MM.1S (cell line): ENCODE measurements around the gene SNX19.

Experiments used
- DNase-seq: peaks from one replicate; pipeline ENCODE4 v3.0.0-alpha.2; 2015
- H2AFZ ChIP-seq: fragments of 300-600 bp; sonication (generic); 2 replicates; pipeline ENCODE4 v1.6.0; 2016; ENCODE audit warnings: antibody characterized with exemption, low read length
- H3F3A ChIP-seq: fragments of 300-600 bp; sonication (generic); 2 replicates; pipeline ENCODE4 v1.6.1; 2016; ENCODE audit warnings: mild to moderate bottlenecking, antibody characterized with exemption, low read length, moderate library complexity, mixed read lengths; ENCODE audit not compliant: insufficient read depth
- H3K27ac ChIP-seq: fragments of 300-600 bp; sonication (generic); 2 replicates; pipeline ENCODE4 v1.5.1; 2016; ENCODE audit warnings: mild to moderate bottlenecking, low read length
- H3K27me3 ChIP-seq: fragments of 300-600 bp; sonication (generic); replicated peaks from 2 replicates; pipeline ENCODE4 v1.6.0; 2016; ENCODE audit warnings: low read length; ENCODE audit not compliant: insufficient read depth
- H3K36me3 ChIP-seq: fragments of 300-600 bp; sonication (generic); replicated peaks from 2 replicates; pipeline ENCODE4 v1.6.1; 2016; ENCODE audit warnings: mild to moderate bottlenecking, low read length, mixed read lengths; ENCODE audit not compliant: insufficient read depth
- H3K4me1 ChIP-seq: fragments of 300-600 bp; sonication (generic); 2 replicates; pipeline ENCODE4 v1.6.1; 2016; ENCODE audit warnings: low read length, mixed read lengths
- H3K4me2 ChIP-seq: fragments of 300-600 bp; sonication (generic); 2 replicates; pipeline ENCODE4 v1.6.0; 2016; ENCODE audit warnings: low read depth, low read length
- H3K4me3 ChIP-seq: fragments of 300-600 bp; sonication (generic); 2 replicates; pipeline ENCODE4 v1.5.1; 2016; ENCODE audit warnings: low read length, mixed read lengths
- H3K79me2 ChIP-seq: fragments of 300-600 bp; sonication (generic); 2 replicates; pipeline ENCODE4 v1.6.1; 2016; ENCODE audit warnings: mixed run types, low read length, mixed read lengths
- H3K9ac ChIP-seq: fragments of 300-600 bp; sonication (generic); 2 replicates; pipeline ENCODE4 v1.6.1; 2016; ENCODE audit warnings: low read length, mixed read lengths
- H3K9me2 ChIP-seq: fragments of 300-600 bp; sonication (generic); replicated peaks from 2 replicates; pipeline ENCODE4 v1.6.1; 2016; ENCODE audit warnings: mild to moderate bottlenecking, low read length, mixed read lengths; ENCODE audit not compliant: insufficient read depth
- H3K9me3 ChIP-seq: fragments of 300-600 bp; sonication (generic); replicated peaks from 2 replicates; pipeline ENCODE4 v1.6.1; 2016; ENCODE audit warnings: mild to moderate bottlenecking, low read length, mixed read lengths; ENCODE audit not compliant: insufficient read depth
- H4K20me1 ChIP-seq: fragments of 300-600 bp; sonication (generic); 2 replicates; pipeline ENCODE4 v1.6.1; 2016; ENCODE audit warnings: mild to moderate bottlenecking, low read length, moderate library complexity, mixed read lengths; ENCODE audit not compliant: insufficient read depth
- CTCF ChIP-seq: fragments of 300-600 bp; sonication (generic); IDR thresholded peaks from 2 replicates; pipeline ENCODE4 v1.5.1; 2016; ENCODE audit warnings: antibody characterized with exemption, low read length, mixed read lengths
- EZH2 ChIP-seq: fragments of 300-600 bp; sonication (generic); optimal IDR thresholded peaks from 2 replicates; pipeline ENCODE3; 2017; ENCODE audit warnings: low read depth, mild to moderate bottlenecking, antibody characterized with exemption, low read length, mixed read lengths
- EZH2phosphoT487 ChIP-seq: fragments of 300-600 bp; sonication (generic); IDR thresholded peaks from 2 replicates; pipeline ENCODE4 v1.6.1; 2018; ENCODE audit warnings: antibody characterized with exemption, low read length

Gene SNX19

GRCh38 chr11:130874396-130874795 is 41.9 kb downstream of the SNX19 start:
- Histone ChIP-seq H4K20me1 (no peaks in the 10 kb centered on the region), H3K4me3 (no peak overlapping the region), H3K4me2 (no peak overlapping the region), H3K79me2 (no peaks in the 10 kb centered on the region), H3K9me3 (no peaks in the 10 kb centered on the region), H3K4me1 (no peaks in the 10 kb centered on the region), H3K36me3 (no peaks in the 10 kb centered on the region; the same call in 1 of the 2 replicates), H3K27ac (no peak overlapping the region), H3K9me2 (no peaks in the 10 kb centered on the region), H3K9ac (no peak overlapping the region), H2AFZ (no peak overlapping the region), H3K27me3 (no peaks in the 10 kb centered on the region), H3F3A (no peaks in the 10 kb centered on the region)
- no peak for TF ChIP-seq EZH2
- no peak for TF ChIP-seq EZH2phosphoT487
- no peak for TF ChIP-seq CTCF
- DNase-seq: no peak

GRCh38 chr11:130873761-130874160 is 42.5 kb downstream of the SNX19 start:
- no peaks in the 10 kb centered on the region for H4K20me1 ChIP-seq
- no peaks in the 10 kb centered on the region for H3F3A ChIP-seq
- no peaks in the 10 kb centered on the region for H3K9me2 ChIP-seq
- no peaks in the 10 kb centered on the region for H3K9me3 ChIP-seq
- no peak overlapping the region for H2AFZ ChIP-seq
- no peak overlapping the region for H3K4me3 ChIP-seq
- H3K27ac ChIP-seq: no peak overlapping the region
- H3K36me3 ChIP-seq: no peaks in the 10 kb centered on the region; the same call in 1 of the 2 replicates
- H3K27me3 ChIP-seq: no peaks in the 10 kb centered on the region
- no peaks in the 10 kb centered on the region for H3K4me1 ChIP-seq
- TF ChIP-seq CTCF: no peak
- TF ChIP-seq EZH2: no peak
- no peak for TF ChIP-seq EZH2phosphoT487
- no peaks in the 10 kb centered on the region for H3K79me2 ChIP-seq
- DNase-seq: no peak
- no peak overlapping the region for H3K9ac ChIP-seq
- no peak overlapping the region for H3K4me2 ChIP-seq

- Histone ChIP-seq H3K9me2 (no peaks in the 10 kb centered on the region), H3K79me2 (no peaks in the 10 kb centered on the region), H3K9ac (no peak overlapping the region), H3K36me3 (no peaks in the 10 kb centered on the region), H3K4me2 (no peak overlapping the region), H3K27ac (no peak overlapping the region), H3K4me3 (no peak overlapping the region), H4K20me1 (no peaks in the 10 kb centered on the region), H3K27me3 (no peaks in the 10 kb centered on the region), H3F3A (no peaks in the 10 kb centered on the region), H3K9me3 (no peaks in the 10 kb centered on the region), H3K4me1 (no peaks in the 10 kb centered on the region), H2AFZ (no peak overlapping the region)
- DNase-seq: no peak
- no peak for TF ChIP-seq EZH2
- TF ChIP-seq CTCF: no peak
- no peak for TF ChIP-seq EZH2phosphoT487
Observed at GRCh38 chr11:130872981-130873380, 43.3 kb downstream of the SNX19 start.
